CD14-positive monocyte (primary cell): ENCODE measurements around the gene CYFIP2. TPM values are rescaled to one million over a fixed set of nuclear protein-coding genes. Genes with fewer than 3 reads are reported as not detected.

Source experiments
- DNase-seq, 3 donors: peaks; one replicate each; pipeline ENCODE4 v3.0.0-alpha.2; 2011 to 2022
- H2AFZ ChIP-seq: 2 replicates; pipeline ENCODE4 v1.6.0; 2012; ENCODE audit warnings: mild to moderate bottlenecking, low read depth, low read length, inconsistent platforms; ENCODE audit not compliant: insufficient read depth, poor library complexity, severe bottlenecking
- H3K27ac ChIP-seq, 2 donors: 1 replicate in 1 of 2; 2 replicates in 1 of 2; pipeline ENCODE4 v1.5.1; 2012 to 2013; ENCODE audit warnings: low read length in 2 of 2, control low read depth in 1 of 2, inconsistent platforms in 1 of 2, low read depth in 1 of 2, mild to moderate bottlenecking in 1 of 2
- H3K27me3 ChIP-seq, 2 donors: one replicate each; pipeline versions ENCODE4 v1.6.0 to v1.6.1; 2011 to 2013; ENCODE audit warnings: low read length in 2 of 2; ENCODE audit not compliant: control insufficient read depth in 2 of 2, insufficient read depth in 2 of 2
- H3K36me3 ChIP-seq, 2 donors: replicated peaks in 1 of 2; 1 replicate in 1 of 2; 2 replicates in 1 of 2; pipeline versions ENCODE4 v1.5.1 to v1.6.1; 2012 to 2013; ENCODE audit warnings: low read length in 2 of 2, control low read depth in 1 of 2, inconsistent platforms in 1 of 2, mild to moderate bottlenecking in 1 of 2; ENCODE audit not compliant: insufficient read depth in 2 of 2, control insufficient read depth in 1 of 2
- H3K4me1 ChIP-seq, 2 donors: 1 replicate in 1 of 2; 2 replicates in 1 of 2; pipeline versions ENCODE4 v1.5.1 to v1.6.1; 2012 to 2013; ENCODE audit warnings: low read length in 2 of 2, control low read depth in 1 of 2, inconsistent platforms in 1 of 2, mild to moderate bottlenecking in 1 of 2, moderate library complexity in 1 of 2; ENCODE audit not compliant: insufficient read depth in 2 of 2, control insufficient read depth in 1 of 2
- H3K4me2 ChIP-seq: replicated peaks from 2 replicates; pipeline ENCODE3; 2012; ENCODE audit warnings: low read length, moderate library complexity, mild to moderate bottlenecking; ENCODE audit not compliant: poor library complexity, severe bottlenecking; ENCODE audit errors: extremely low read depth
- H3K4me3 ChIP-seq, 3 experiments: fragments of 200-600 bp in 1 of 3; sonication (generic) in 1 of 3; replicated peaks in 1 of 3; 1 replicate in 2 of 3; 2 replicates in 1 of 3; pipeline ENCODE4 v1.5.1; 2011 to 2013; ENCODE audit warnings: low read length in 3 of 3, mild to moderate bottlenecking in 3 of 3, control low read depth in 2 of 3, low read depth in 2 of 3, inconsistent platforms in 1 of 3, moderate library complexity in 1 of 3
- H3K79me2 ChIP-seq: 2 replicates; pipeline ENCODE4 v1.6.0; 2012; ENCODE audit warnings: mild to moderate bottlenecking, control low read depth, inconsistent platforms, low read length, moderate library complexity; ENCODE audit not compliant: insufficient read depth
- H3K9ac ChIP-seq: 2 replicates; pipeline ENCODE4 v1.6.0; 2017; ENCODE audit warnings: low read length, mild to moderate bottlenecking; ENCODE audit not compliant: insufficient read depth, poor library complexity, severe bottlenecking
- H3K9me3 ChIP-seq, 2 donors: replicated peaks in 1 of 2; 1 replicate in 1 of 2; 2 replicates in 1 of 2; pipeline versions ENCODE4 v1.5.1 to v1.6.1; 2012 to 2013; ENCODE audit warnings: low read length in 2 of 2, control low read depth in 1 of 2; ENCODE audit not compliant: control insufficient read depth in 1 of 2, insufficient read depth in 1 of 2
- H4K20me1 ChIP-seq: 2 replicates; pipeline ENCODE4 v1.6.0; 2012; ENCODE audit warnings: mild to moderate bottlenecking, low read length, control low read depth, moderate library complexity; ENCODE audit not compliant: insufficient read depth
- H3K27ac Mint-ChIP-seq, 7 donors: one replicate each; pipeline ENCODE4 v1.8.0; 2020; ENCODE audit warnings: mild to moderate bottlenecking in 7 of 7, mixed read lengths in 7 of 7, moderate library complexity in 6 of 7, inconsistent platforms in 2 of 7
- H3K27me3 Mint-ChIP-seq, 3 donors: one replicate each; pipeline ENCODE4 v1.8.0; 2021 to 2022; ENCODE audit warnings: low read depth in 3 of 3, mild to moderate bottlenecking in 3 of 3, mixed read lengths in 3 of 3, moderate library complexity in 3 of 3, inconsistent platforms in 1 of 3
- H3K36me3 Mint-ChIP-seq, 2 donors: one replicate each; pipeline ENCODE4 v1.8.0; 2020; ENCODE audit warnings: mixed read lengths in 2 of 2, inconsistent platforms in 1 of 2, mild to moderate bottlenecking in 1 of 2
- H3K4me1 Mint-ChIP-seq: one replicate; pipeline ENCODE4 v1.8.0; 2020; ENCODE audit warnings: mild to moderate bottlenecking, mixed read lengths
- H3K4me3 Mint-ChIP-seq, 2 donors: one replicate each; pipeline ENCODE4 v1.8.0; 2020; ENCODE audit warnings: mild to moderate bottlenecking in 2 of 2, mixed read lengths in 2 of 2, moderate library complexity in 1 of 2
- H3K9me3 Mint-ChIP-seq, 7 donors: one replicate each; pipeline ENCODE4 v1.8.0; 2020 to 2022; ENCODE audit warnings: mixed read lengths in 7 of 7, mild to moderate bottlenecking in 6 of 7, moderate library complexity in 6 of 7, inconsistent platforms in 2 of 7
- CTCF ChIP-seq: fragments of 200-600 bp; IDR thresholded peaks from one replicate; pipeline ENCODE4 v1.8.0; 2022; ENCODE audit warnings: antibody characterized with exemption, mild to moderate bottlenecking
- WGBS: methylation state at CpG from one replicate; pipeline ENCODE4 v1.1.5; 2013; ENCODE audit warnings: missing lambda C conversion rate; ENCODE audit not compliant: insufficient coverage; 5-methylcytosine and 5-hydroxymethylcytosine counted together
- intact Hi-C, 2 donors: fragments of 100-400 bp; cut with micrococcal nuclease; formaldehyde crosslinking; loops; one replicate each; pipeline versions ENCODE4 v1.15.0 to v1.15.1; 2023
- polyA plus RNA-seq, 3 donors: library from polyadenylated mRNA; depleted of rRNA in 1 of 3; unstranded in 2 of 3; stranded (reverse) in 1 of 3; fragments of 300-500 nt in 2 of 3; fragments of >200 nt in 1 of 3; fragmentation: Illumina TruSeq in 2 of 3; gene quantifications; 1 replicate in 2 of 3; 2 replicates in 1 of 3; pipeline ENCODE4 v1.2.3, GENCODE V29; 2012 to 2021

CYFIP2 gene
- polyA plus RNA-seq, 3 donors, result 33.6 to 45.6 (median 36.0) TPM

- intact Hi-C loops, result loop anchor here in 1 of 2 donors (10.0 kb wide), 1 partner anchor 114 kb away; the partner anchor contains the start of gene MED7
- Mint-ChIP-seq H3K4me3 (no peak overlapping the region), H3K27me3 (peaks cover 0 to 2% (median 1%) of the 10 kb centered on the region in 3 donors), H3K4me1 (peaks cover 8% of the 10 kb centered on the region), H3K27ac (no peak overlapping the region), H3K9me3 (peaks cover 0 to 4% (median 0%) of the 10 kb centered on the region in 7 donors), H3K36me3 (no peaks in the 10 kb centered on the region)
- DNase-seq, result no peak
- H3K4me2 ChIP-seq, result no peak overlapping the region
- H3K36me3 ChIP-seq, result no peaks in the 10 kb centered on the region
- no peaks in the 10 kb centered on the region for H4K20me1 ChIP-seq
- no CpG with 5 or more reads among the region's 6 CpGs for WGBS
- TF ChIP-seq CTCF, result no peak
- H3K4me1 ChIP-seq, result peaks cover 1 to 7% of the 10 kb centered on the region in 2 donors
- no peaks in the 10 kb centered on the region for H3K9me3 ChIP-seq
- H3K79me2 ChIP-seq, result no peaks in the 10 kb centered on the region
- H3K9ac ChIP-seq, result no peak overlapping the region
- H2AFZ ChIP-seq, result no peak overlapping the region
- no peak overlapping the region for H3K4me3 ChIP-seq
- H3K27me3 ChIP-seq, result no peaks in the 10 kb centered on the region
- no peak overlapping the region for H3K27ac ChIP-seq
Measured at GRCh38 chr5:157258450-157258849, 7.5 kb upstream of the CYFIP2 start.

DNA sequence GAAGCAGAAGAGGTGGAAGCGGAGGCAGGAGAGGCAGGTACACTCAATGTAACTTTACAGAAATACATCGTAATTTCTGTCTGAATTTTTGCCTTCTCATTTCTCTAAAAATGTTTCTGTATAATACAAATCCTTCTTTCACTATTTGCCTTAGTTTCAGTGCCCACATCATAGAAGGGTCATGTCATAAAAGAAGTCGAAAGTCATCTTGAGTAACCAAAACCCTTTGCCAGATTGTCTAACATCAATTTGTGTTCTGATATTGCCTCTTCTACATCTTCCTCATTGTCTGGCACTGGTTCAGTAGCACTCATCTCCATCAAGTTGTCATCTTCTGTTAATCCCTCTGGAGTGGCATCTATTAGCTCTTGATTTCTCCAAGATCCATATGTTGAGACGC is 6.2 kb upstream of the CYFIP2 start:
- H3K4me3 Mint-ChIP-seq, result no peak overlapping the region
- H3K27ac Mint-ChIP-seq, result no peak overlapping the region
- H3K27me3 ChIP-seq, result no peaks in the 10 kb centered on the region
- DNase-seq, result no peak
- H3K36me3 Mint-ChIP-seq, result no peaks in the 10 kb centered on the region
- no peak overlapping the region for H3K4me2 ChIP-seq
- WGBS, result 83% methylated on average over 2 of the region's 4 CpGs
- no peaks in the 10 kb centered on the region for H4K20me1 ChIP-seq
- no peaks in the 10 kb centered on the region for H3K9me3 ChIP-seq
- H3K9me3 Mint-ChIP-seq, result peaks cover 0 to 4% (median 0%) of the 10 kb centered on the region in 7 donors
- no peak overlapping the region for H3K27ac ChIP-seq
- H3K9ac ChIP-seq, result no peak overlapping the region
- H3K4me1 Mint-ChIP-seq, result peaks cover 10% of the 10 kb centered on the region
- H3K4me1 ChIP-seq, result peaks cover 6 to 11% of the 10 kb centered on the region in 2 donors
- H3K4me3 ChIP-seq, result no peak overlapping the region
- peaks cover under 1 to 2% (median 1%) of the 10 kb centered on the region in 3 donors for H3K27me3 Mint-ChIP-seq
- no peaks in the 10 kb centered on the region for H3K36me3 ChIP-seq
- no peak for TF ChIP-seq CTCF
- no peak overlapping the region for H2AFZ ChIP-seq
- intact Hi-C loops, result loop anchor here in 1 of 2 donors (10.0 kb wide), 1 partner anchor 115 kb away; the partner anchor contains the start of gene MED7
- H3K79me2 ChIP-seq, result no peaks in the 10 kb centered on the region
